Esophagus muscularis mucosa (tissue), 3 donors: ENCODE results near the gene DQX1.

Experiments used
- POLR2A ChIP-seq: fragments of 450-650 bp; IDR thresholded peaks from one replicate; pipeline ENCODE4 v1.6.1; 2017; ENCODE audit warnings: antibody characterized with exemption, moderate library complexity, mild to moderate bottlenecking, low read depth
- POLR2AphosphoS5 ChIP-seq, 2 donors: sonication (generic); formaldehyde crosslinking; IDR thresholded peaks; one replicate each; pipeline ENCODE4 v1.6.1; 2017; ENCODE audit warnings: antibody characterized with exemption in 2 of 2
- TF ChIP-seq, protein P1 (sequence below), 3 experiments: fragments of 200-600 bp in 2 of 3; fragments of 450-650 bp in 1 of 3; sonication (generic) in 2 of 3; IDR thresholded peaks; one replicate each; pipeline ENCODE4 v1.5.1; 2017 to 2019; ENCODE audit warnings: antibody characterized with exemption in 3 of 3, mild to moderate bottlenecking in 2 of 3, moderate library complexity in 1 of 3

DNA sequence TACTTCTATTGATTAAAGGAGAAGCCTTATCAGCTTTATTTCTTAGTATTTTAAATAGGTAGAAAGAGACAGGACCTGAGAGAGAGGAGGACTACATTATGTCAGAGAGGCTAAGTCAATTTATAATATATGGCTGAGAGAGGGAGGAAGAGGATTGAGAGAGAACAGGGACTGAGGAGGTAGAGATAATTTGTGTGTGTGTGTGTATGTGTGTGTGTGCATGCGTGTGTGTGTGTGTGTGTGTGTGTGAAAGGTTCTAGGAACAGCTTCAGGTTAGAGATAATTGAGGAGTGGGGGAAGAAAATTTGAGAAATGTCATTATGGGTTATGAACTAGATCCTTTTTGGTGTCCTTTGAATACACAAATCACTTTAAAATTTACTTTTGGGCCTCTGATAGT is 43.7 kb upstream of the DQX1 start:
- TF ChIP-seq POLR2A (no peak), POLR2AphosphoS5 (IDR thresholded peaks at IDR 0.05) (no peak)
- TF ChIP-seq, protein P1, sequence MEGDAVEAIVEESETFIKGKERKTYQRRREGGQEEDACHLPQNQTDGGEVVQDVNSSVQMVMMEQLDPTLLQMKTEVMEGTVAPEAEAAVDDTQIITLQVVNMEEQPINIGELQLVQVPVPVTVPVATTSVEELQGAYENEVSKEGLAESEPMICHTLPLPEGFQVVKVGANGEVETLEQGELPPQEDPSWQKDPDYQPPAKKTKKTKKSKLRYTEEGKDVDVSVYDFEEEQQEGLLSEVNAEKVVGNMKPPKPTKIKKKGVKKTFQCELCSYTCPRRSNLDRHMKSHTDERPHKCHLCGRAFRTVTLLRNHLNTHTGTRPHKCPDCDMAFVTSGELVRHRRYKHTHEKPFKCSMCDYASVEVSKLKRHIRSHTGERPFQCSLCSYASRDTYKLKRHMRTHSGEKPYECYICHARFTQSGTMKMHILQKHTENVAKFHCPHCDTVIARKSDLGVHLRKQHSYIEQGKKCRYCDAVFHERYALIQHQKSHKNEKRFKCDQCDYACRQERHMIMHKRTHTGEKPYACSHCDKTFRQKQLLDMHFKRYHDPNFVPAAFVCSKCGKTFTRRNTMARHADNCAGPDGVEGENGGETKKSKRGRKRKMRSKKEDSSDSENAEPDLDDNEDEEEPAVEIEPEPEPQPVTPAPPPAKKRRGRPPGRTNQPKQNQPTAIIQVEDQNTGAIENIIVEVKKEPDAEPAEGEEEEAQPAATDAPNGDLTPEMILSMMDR (IDR thresholded peaks at IDR 0.05) = no peak
